Left lung (tissue), 10 donors: ENCODE results near the gene RILP. TPM values are rescaled to one million over a fixed set of nuclear protein-coding genes. Genes with fewer than 3 reads are reported as not detected.
A peak's percentile ranks its signal among the peaks of the same experiment; 100 is the strongest.

ENCODE experiments used
- ATAC-seq: fragments of 200-7000 bp; cut with Tn5 transposase; one replicate; pipeline ENCODE4 v1.9.1; 2020; ENCODE audit warnings: moderate library complexity
- DNase-seq, 4 donors: peaks; one replicate each; pipeline ENCODE4 v3.0.0-alpha.2; 2013 to 2020
- H3K27ac ChIP-seq, 2 donors: fragments of 200-600 bp; sonication (generic) in 1 of 2; one replicate each; pipeline versions ENCODE4 v1.5.0 to v1.8.0; 2020 to 2021
- H3K27me3 ChIP-seq, 2 donors: fragments of 200-600 bp; sonication (generic) in 1 of 2; one replicate each; pipeline versions ENCODE4 v1.5.0 to v1.8.0; 2020 to 2021
- H3K36me3 ChIP-seq, 2 donors: fragments of 200-600 bp; sonication (generic) in 1 of 2; one replicate each; pipeline versions ENCODE4 v1.5.0 to v1.8.0; 2020 to 2021
- H3K4me1 ChIP-seq, 2 donors: fragments of 200-600 bp; one replicate each; pipeline ENCODE4 v1.8.0; 2021
- H3K4me3 ChIP-seq, 2 donors: fragments of 200-600 bp; sonication (generic) in 1 of 2; one replicate each; pipeline versions ENCODE4 v1.5.0 to v1.8.0; 2020 to 2021; ENCODE audit warnings: mild to moderate bottlenecking in 1 of 2
- H3K9me3 ChIP-seq, 2 donors: fragments of 200-600 bp; sonication (generic) in 1 of 2; one replicate each; pipeline versions ENCODE4 v1.5.0 to v1.8.0; 2020 to 2021
- intact Hi-C, 2 donors: fragments of 100-400 bp; cut with DNase I; formaldehyde crosslinking; loops; one replicate each; pipeline versions ENCODE4 v1.11.2 to v1.14.2; 2022
- polyA plus RNA-seq, 6 donors: library from polyadenylated mRNA; unstranded; fragments of 120-200 nt; gene quantifications; one replicate each; pipeline ENCODE4 v1.2.1, GENCODE V29; 2013; ENCODE audit not compliant: insufficient read length in 6 of 6
- total RNA-seq, 2 donors: library from RNA; stranded (reverse); fragmentation: NEBNext Ultra II Directional; extraction: Animal tissue kit (Norgen Biotek cat#: 25700); gene quantifications; one replicate each; pipeline ENCODE4 v1.2.1, GENCODE V29; 2021
- TF ChIP-seq, protein P1 (sequence below), 2 donors: fragments of 200-600 bp; sonication (generic) in 1 of 2; IDR thresholded peaks; one replicate each; pipeline versions ENCODE4 v1.5.0 to v1.8.0; 2021; ENCODE audit warnings: antibody characterized with exemption in 2 of 2
- donor health status: DM: no; HTN: yes; CAD: no.
- donor health status: DM: no; HTN: no; CAD: no.

RILP gene
- total and polyA plus RNA-seq, 8 donors = 6.3 to 34.7 (median 7.7) TPM

DNA sequence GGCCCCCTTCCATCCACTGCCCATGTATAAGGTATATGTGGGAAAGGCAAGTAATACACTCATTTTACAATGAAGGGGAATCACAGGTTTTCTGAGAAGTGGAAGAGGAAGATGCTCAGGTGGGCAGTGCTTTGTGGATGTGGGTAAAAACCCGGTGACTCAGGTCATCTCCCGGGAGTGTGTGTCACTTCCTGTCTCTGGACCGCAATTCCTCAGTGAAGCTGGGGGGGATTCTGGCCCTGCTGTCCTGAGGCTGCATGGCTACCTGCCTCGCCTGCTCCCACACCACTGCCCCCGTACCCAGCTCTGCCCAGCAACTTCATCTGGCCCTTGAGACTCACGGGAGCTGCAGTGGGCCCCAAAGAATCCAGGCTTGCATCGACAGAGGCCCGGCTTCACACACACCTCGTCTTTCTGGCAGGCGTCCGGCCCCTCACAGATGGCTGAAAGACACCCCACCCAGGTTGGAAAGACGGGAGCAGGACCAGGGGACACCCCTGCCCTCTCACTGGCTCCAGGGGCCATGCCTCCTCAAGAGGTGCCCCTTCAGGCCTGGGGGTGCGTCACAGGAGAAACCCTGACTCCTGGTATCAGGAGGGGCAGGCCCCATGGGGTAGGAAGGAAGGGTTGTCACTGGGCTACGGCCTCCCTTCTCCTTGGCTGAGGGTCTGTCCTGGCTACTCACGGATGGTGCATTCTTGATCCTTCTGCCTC is 5.0 kb downstream of the RILP start:
- Histone ChIP-seq H3K27me3 (no peaks in the 10 kb centered on the region), H3K4me3 (peak overlapping the region; percentile 37 to 55), H3K27ac (peak overlapping the region; percentile 83 to 98), H3K4me1 (peaks cover 29 to 70% of the 10 kb centered on the region in 2 donors), H3K9me3 (no peaks in the 10 kb centered on the region), H3K36me3 (peaks cover 0 to 5% of the 10 kb centered on the region in 2 donors)
- peak in 2 of 4 donors; percentile 45 to 74 for DNase-seq
- ATAC-seq = no peak
- intact Hi-C loops = no loop called here
- TF ChIP-seq, protein P1, sequence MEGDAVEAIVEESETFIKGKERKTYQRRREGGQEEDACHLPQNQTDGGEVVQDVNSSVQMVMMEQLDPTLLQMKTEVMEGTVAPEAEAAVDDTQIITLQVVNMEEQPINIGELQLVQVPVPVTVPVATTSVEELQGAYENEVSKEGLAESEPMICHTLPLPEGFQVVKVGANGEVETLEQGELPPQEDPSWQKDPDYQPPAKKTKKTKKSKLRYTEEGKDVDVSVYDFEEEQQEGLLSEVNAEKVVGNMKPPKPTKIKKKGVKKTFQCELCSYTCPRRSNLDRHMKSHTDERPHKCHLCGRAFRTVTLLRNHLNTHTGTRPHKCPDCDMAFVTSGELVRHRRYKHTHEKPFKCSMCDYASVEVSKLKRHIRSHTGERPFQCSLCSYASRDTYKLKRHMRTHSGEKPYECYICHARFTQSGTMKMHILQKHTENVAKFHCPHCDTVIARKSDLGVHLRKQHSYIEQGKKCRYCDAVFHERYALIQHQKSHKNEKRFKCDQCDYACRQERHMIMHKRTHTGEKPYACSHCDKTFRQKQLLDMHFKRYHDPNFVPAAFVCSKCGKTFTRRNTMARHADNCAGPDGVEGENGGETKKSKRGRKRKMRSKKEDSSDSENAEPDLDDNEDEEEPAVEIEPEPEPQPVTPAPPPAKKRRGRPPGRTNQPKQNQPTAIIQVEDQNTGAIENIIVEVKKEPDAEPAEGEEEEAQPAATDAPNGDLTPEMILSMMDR (IDR thresholded peaks at IDR 0.05) = no peak

GRCh38 chr17:1643999-1644492 is 5.6 kb downstream of the RILP start:
- ATAC-seq = peak; percentile 24
- peaks cover 0 to 8% of the 10 kb centered on the region in 2 donors for H3K36me3 ChIP-seq
- peak in 2 of 4 donors; percentile 54 to 62 for DNase-seq
- H3K4me3 ChIP-seq = peak overlapping the region; percentile 37 to 55
- TF ChIP-seq, protein P1 (IDR thresholded peaks at IDR 0.05) = no peak
- H3K27ac ChIP-seq = peak overlapping the region; percentile 83 to 98
- H3K9me3 ChIP-seq = no peaks in the 10 kb centered on the region
- H3K4me1 ChIP-seq = peaks cover 29 to 73% of the 10 kb centered on the region in 2 donors
- intact Hi-C loops = no loop called here
- H3K27me3 ChIP-seq = no peaks in the 10 kb centered on the region

DNA sequence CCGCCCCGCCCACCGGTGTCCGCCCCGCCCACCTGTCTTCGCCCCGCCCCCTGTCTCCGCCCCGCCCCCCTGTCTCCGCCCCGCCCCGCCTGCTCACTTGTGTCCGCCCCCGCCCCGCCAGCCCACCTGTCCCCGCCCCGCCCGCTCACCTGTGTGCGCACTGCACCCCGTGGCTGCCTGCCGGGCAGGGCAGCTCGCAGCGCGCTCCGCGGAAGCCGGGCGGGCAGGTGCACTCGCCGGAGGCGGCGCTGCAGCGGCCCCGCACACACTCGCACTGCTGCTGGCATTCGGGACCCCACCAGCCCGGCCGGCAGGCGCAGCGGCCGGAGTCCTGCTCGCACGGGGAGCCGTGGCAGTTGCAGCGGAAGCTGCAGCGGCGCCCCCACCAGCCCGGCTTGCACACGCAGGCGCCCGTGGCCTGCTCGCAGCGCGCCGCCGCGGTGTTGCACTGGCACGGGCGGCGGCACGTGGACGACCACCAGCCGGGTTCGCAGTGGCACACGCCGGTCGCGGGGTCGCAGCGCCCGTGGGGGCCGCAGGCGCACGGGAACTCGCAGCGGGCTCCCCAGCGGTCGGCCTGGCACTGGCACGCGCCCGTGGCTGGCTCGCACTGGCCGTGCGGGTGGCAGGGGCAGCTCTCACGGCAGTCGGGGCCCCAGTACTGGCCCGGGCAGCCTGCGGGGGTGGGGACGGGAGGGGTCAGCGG is 6.2 kb downstream of the RILP start:
- Histone ChIP-seq H3K36me3 (peaks cover 0 to 14% of the 10 kb centered on the region in 2 donors), H3K4me1 (peaks cover 29 to 70% of the 10 kb centered on the region in 2 donors), H3K9me3 (no peaks in the 10 kb centered on the region), H3K27me3 (no peaks in the 10 kb centered on the region), H3K27ac (peak overlapping the region; percentile 83 to 98), H3K4me3 (peak overlapping the region; percentile 37 to 55)
- TF ChIP-seq, protein P1 (IDR thresholded peaks at IDR 0.05) = no peak
- intact Hi-C loops = no loop called here
- DNase-seq (peak in 3 of 4 donors; percentile 69 to 91 (median 75)), ATAC-seq (peak; percentile 44)

GRCh38 chr17:1641065-1641403 is 8.6 kb downstream of the RILP start:
- no peaks in the 10 kb centered on the region for H3K27me3 ChIP-seq
- intact Hi-C loops = no loop called here
- H3K36me3 ChIP-seq = peaks cover 0 to 36% of the 10 kb centered on the region in 2 donors
- DNase-seq (peak in 1 of 4 donors; percentile 42), ATAC-seq (no peak)
- TF ChIP-seq, protein P1 (IDR thresholded peaks at IDR 0.05) = no peak
- no peaks in the 10 kb centered on the region for H3K9me3 ChIP-seq
- no peak overlapping the region for H3K4me3 ChIP-seq
- H3K4me1 ChIP-seq = peaks cover 18 to 46% of the 10 kb centered on the region in 2 donors
- H3K27ac ChIP-seq = no peak overlapping the region
